Measurements from ENCODE around the gene XPR1.

- TF ChIP-seq CTCF (conservative IDR thresholded peaks at IDR 0.05; ENCODE audit: low read depth, low read length) (no peak), EZH2 (IDR thresholded peaks at IDR 0.05; ENCODE audit: borderline replicate concordance, low read depth, low read length, poor library complexity, severe bottlenecking) (no peak)
Observed at GRCh38 chr1:180785887-180786286, 154.1 kb downstream of the XPR1 start.
